PFSK-1 (cell line): ENCODE data around the gene DIPK1A.

Experiments
- FOXP2 ChIP-seq: optimal IDR thresholded peaks from 2 replicates; pipeline ENCODE3; 2011; ENCODE audit warnings: borderline replicate concordance, control low read depth, inconsistent platforms; ENCODE audit not compliant: insufficient read depth; ENCODE audit errors: extremely low read length, extremely low read depth
- POLR2AphosphoS5 ChIP-seq: IDR thresholded peaks from 2 replicates; pipeline ENCODE4 v1.6.1; 2012; ENCODE audit warnings: low read depth, mild to moderate bottlenecking, control low read depth, low read length, moderate library complexity
- SIN3A ChIP-seq: IDR thresholded peaks from 2 replicates; pipeline ENCODE4 v1.6.1; 2012; ENCODE audit warnings: mild to moderate bottlenecking, low read length, moderate library complexity, borderline replicate concordance; ENCODE audit not compliant: insufficient read depth
- TAF1 ChIP-seq: IDR thresholded peaks from 2 replicates; pipeline ENCODE4 v1.6.1; 2012; ENCODE audit warnings: low read length, control low read depth, borderline replicate concordance; ENCODE audit not compliant: insufficient read depth
- TF ChIP-seq, protein P1 (sequence below), 2 experiments: IDR thresholded peaks; 2 replicates each; pipeline versions ENCODE4 v1.6.1 to v1.8.0; 2011 to 2012; ENCODE audit warnings: low read depth in 2 of 2, low read length in 2 of 2, control low read depth in 1 of 2, inconsistent platforms in 1 of 2, mild to moderate bottlenecking in 1 of 2, moderate library complexity in 1 of 2; ENCODE audit not compliant: insufficient read depth in 1 of 2

DIPK1A gene

DNA sequence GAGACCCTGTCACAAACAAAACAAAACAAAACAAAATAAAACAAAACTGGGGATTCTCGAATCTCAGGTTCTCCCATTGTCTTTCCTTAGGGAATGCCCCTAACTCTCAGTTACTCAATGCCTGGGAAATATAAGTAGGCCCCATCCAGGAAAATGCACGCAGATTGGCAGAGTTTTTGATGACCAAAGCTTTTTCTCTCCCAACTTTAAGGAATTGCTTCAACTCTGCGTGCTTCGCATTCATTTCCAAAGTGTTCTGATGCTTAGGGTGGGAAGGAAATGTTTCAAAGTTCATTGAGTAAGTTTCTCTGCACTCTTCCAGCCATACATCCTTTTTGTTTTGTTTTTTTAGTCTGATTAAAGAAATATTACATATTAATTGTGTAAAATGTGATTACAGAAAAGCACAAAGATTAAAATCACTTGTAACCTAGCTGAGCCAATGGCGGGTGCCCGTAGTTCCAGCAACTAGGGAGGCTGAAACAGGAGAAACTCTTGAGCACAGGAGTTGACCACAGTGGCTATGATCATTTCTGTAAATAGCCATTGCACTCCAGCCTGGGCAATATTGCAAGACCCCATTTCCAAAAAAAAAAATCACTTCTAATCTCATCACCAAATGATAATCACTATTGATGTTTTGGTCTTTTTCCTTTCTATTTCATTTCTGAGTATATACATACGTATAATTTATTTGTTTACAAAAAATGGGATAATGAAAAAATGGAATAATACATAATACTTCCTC lies 157.9 kb downstream of the DIPK1A start:
- TF ChIP-seq FOXP2 (no peak), TAF1 (no peak), SIN3A (no peak), POLR2AphosphoS5 (no peak)
- TF ChIP-seq, protein P1, sequence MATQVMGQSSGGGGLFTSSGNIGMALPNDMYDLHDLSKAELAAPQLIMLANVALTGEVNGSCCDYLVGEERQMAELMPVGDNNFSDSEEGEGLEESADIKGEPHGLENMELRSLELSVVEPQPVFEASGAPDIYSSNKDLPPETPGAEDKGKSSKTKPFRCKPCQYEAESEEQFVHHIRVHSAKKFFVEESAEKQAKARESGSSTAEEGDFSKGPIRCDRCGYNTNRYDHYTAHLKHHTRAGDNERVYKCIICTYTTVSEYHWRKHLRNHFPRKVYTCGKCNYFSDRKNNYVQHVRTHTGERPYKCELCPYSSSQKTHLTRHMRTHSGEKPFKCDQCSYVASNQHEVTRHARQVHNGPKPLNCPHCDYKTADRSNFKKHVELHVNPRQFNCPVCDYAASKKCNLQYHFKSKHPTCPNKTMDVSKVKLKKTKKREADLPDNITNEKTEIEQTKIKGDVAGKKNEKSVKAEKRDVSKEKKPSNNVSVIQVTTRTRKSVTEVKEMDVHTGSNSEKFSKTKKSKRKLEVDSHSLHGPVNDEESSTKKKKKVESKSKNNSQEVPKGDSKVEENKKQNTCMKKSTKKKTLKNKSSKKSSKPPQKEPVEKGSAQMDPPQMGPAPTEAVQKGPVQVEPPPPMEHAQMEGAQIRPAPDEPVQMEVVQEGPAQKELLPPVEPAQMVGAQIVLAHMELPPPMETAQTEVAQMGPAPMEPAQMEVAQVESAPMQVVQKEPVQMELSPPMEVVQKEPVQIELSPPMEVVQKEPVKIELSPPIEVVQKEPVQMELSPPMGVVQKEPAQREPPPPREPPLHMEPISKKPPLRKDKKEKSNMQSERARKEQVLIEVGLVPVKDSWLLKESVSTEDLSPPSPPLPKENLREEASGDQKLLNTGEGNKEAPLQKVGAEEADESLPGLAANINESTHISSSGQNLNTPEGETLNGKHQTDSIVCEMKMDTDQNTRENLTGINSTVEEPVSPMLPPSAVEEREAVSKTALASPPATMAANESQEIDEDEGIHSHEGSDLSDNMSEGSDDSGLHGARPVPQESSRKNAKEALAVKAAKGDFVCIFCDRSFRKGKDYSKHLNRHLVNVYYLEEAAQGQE (IDR thresholded peaks at IDR 0.05; ENCODE audit: insufficient read depth in 1 of 2, low read depth in 2 of 2, low read length in 2 of 2), result no peak

- TF ChIP-seq SIN3A (no peak), TAF1 (no peak), FOXP2 (no peak), POLR2AphosphoS5 (no peak)
- TF ChIP-seq, protein P1 (IDR thresholded peaks at IDR 0.05; ENCODE audit: insufficient read depth in 1 of 2, low read depth in 2 of 2, low read length in 2 of 2), result no peak
Measured at GRCh38 chr1:92797961-92798360, 163.3 kb downstream of the DIPK1A start.

- TF ChIP-seq, protein P1 (IDR thresholded peaks at IDR 0.05; ENCODE audit: insufficient read depth in 1 of 2, low read depth in 2 of 2, low read length in 2 of 2), result no peak
- TF ChIP-seq SIN3A, result no peak
- TF ChIP-seq TAF1, result no peak
- TF ChIP-seq POLR2AphosphoS5, result no peak
- TF ChIP-seq FOXP2, result no peak
Measured at GRCh38 chr1:92797297-92797696, 164.0 kb downstream of the DIPK1A start.

- no peak for TF ChIP-seq FOXP2
- TF ChIP-seq SIN3A, result no peak
- no peak for TF ChIP-seq POLR2AphosphoS5
- TF ChIP-seq TAF1, result no peak
- TF ChIP-seq, protein P1 (IDR thresholded peaks at IDR 0.05; ENCODE audit: insufficient read depth in 1 of 2, low read depth in 2 of 2, low read length in 2 of 2), result no peak
Measured at GRCh38 chr1:92795166-92795565, 166.1 kb downstream of the DIPK1A start.
